ENCODE results near the gene TTC34.
"Not testable (repeated sequence)": the region's sequence is repeated elsewhere in the genome, so short reads cannot be mapped to it uniquely, and the experiment has no call there.

The TTC34 gene

GRCh38 chr1:2639203-2639602 lies 162.3 kb downstream of the TTC34 start:
- no peak for DNase-seq

GRCh38 chr1:2638466-2639115 lies 162.9 kb downstream of the TTC34 start:
- no peak for DNase-seq

GRCh38 chr1:2637442-2638145 lies 163.9 kb downstream of the TTC34 start:
- no peak for DNase-seq

- no peak for DNase-seq
These were observed 164.8 kb downstream of the TTC34 start for GRCh38 chr1:2636733-2637132.

GRCh38 chr1:2635361-2636010 lies 166.0 kb downstream of the TTC34 start:
- DNase-seq: no peak

- DNase-seq: no peak
These were observed 167.5 kb downstream of the TTC34 start for GRCh38 chr1:2633936-2634491.

- no peak for DNase-seq
These were observed 168.0 kb downstream of the TTC34 start for GRCh38 chr1:2633366-2633935.

- no peak for DNase-seq
These were observed 168.7 kb downstream of the TTC34 start, which contains the start of gene MMEL1 for GRCh38 chr1:2632561-2633361. TSS of gene MMEL1 (minus strand) at chr1:2633016. CDS start at chr1:2629484, 3,532 bp downstream.

GRCh38 chr1:2632051-2632430 lies 169.5 kb downstream of the TTC34 start:
- DNase-seq: no peak

- no peak for DNase-seq
These were observed 170.1 kb downstream of the TTC34 start for GRCh38 chr1:2631136-2632050.

- DNase-seq: no peak
These were observed 170.9 kb downstream of the TTC34 start for GRCh38 chr1:2630498-2631135.

- no peak for DNase-seq
These were observed 171.6 kb downstream of the TTC34 start for GRCh38 chr1:2629627-2630497.

- DNase-seq: no peak
These were observed 172.4 kb downstream of the TTC34 start for GRCh38 chr1:2628933-2629626.

GRCh38 chr1:2628191-2628932 lies 173.1 kb downstream of the TTC34 start:
- DNase-seq: no peak

GRCh38 chr1:2627746-2628145 lies 173.7 kb downstream of the TTC34 start:
- DNase-seq: no peak

GRCh38 chr1:2625748-2626147 lies 175.7 kb downstream of the TTC34 start:
- not testable (repeated sequence) for DNase-seq

- no peak for DNase-seq
These were observed 176.2 kb downstream of the TTC34 start for GRCh38 chr1:2625311-2625710.

- DNase-seq: no peak
These were observed 176.7 kb downstream of the TTC34 start for GRCh38 chr1:2624735-2625300.
